Fibroblast of upper back skin (primary cell): Measurements from ENCODE around the gene RPGR.

Experiments
- DNase-seq: peaks from one replicate; pipeline ENCODE4 v3.0.0-alpha.2; 2013

The RPGR gene

GRCh38 chrX:38256019-38256418 lies 71.3 kb downstream of the RPGR start:
- no peak for DNase-seq

- peak; percentile 54 for DNase-seq
Observed at GRCh38 chrX:38249965-38250364, 77.3 kb downstream of the RPGR start.

- no peak for DNase-seq
Observed at GRCh38 chrX:38247051-38247450, 80.3 kb downstream of the RPGR start.

GRCh38 chrX:38240541-38240940 lies 86.8 kb downstream of the RPGR start:
- DNase-seq: no peak

- DNase-seq: peak; percentile 54
Observed at GRCh38 chrX:38236901-38237615, 90.3 kb downstream of the RPGR start.

GRCh38 chrX:38233891-38234667 lies 93.2 kb downstream of the RPGR start:
- peak; percentile 86 for DNase-seq

GRCh38 chrX:38232079-38232686 lies 95.1 kb downstream of the RPGR start:
- peak; percentile 72 for DNase-seq

GRCh38 chrX:38225093-38225492 lies 102.2 kb downstream of the RPGR start:
- peak; percentile 59 for DNase-seq

GRCh38 chrX:38224160-38224559 lies 103.1 kb downstream of the RPGR start:
- no peak for DNase-seq

- no peak for DNase-seq
Observed at GRCh38 chrX:38221391-38221929, 105.8 kb downstream of the RPGR start.

- DNase-seq: peak; percentile 43
Observed at GRCh38 chrX:38220415-38221390, 106.6 kb downstream of the RPGR start, which contains the start of gene SRPX. TSS of gene SRPX (minus strand) at chrX:38220871. CDS start at chrX:38220792, 79 bp downstream.

GRCh38 chrX:38220024-38220414 lies 107.3 kb downstream of the RPGR start:
- peak; percentile 58 for DNase-seq
